Endothelial cell of umbilical vein (primary cell): Measurements from ENCODE around the gene EBPL. TPM values are rescaled to one million over a fixed set of nuclear protein-coding genes. Genes with fewer than 3 reads are reported as not detected.

Experiments used
- Bru-seq: library from RNA; stranded (reverse); fragments of 400-500 nt; gene quantifications from one replicate; lab custom pipeline; 2021; lab: Mats Ljungman, UMichigan
- BruChase-seq, 2 experiments: library from RNA; stranded (reverse); fragments of 400-500 nt; gene quantifications; one replicate each; lab custom pipeline; 2021; lab: Mats Ljungman, UMichigan
- BruUV-seq: library from RNA; stranded (reverse); fragments of 400-500 nt; replicated peaks from 2 replicates; lab custom pipeline; 2021; lab: Mats Ljungman, UMichigan
- CTCF ChIA-PET: fragments of 300-600, 350-600 bp; sonication (Branson Sonifier 250); formaldehyde crosslinking; loops from one replicate; lab custom pipeline; 2021; ENCODE audit warnings: antibody characterized with exemption, inconsistent platforms; lab: Charles Lee
- POLR2A ChIA-PET: fragments of 300-600, 350-600 bp; sonication (Branson Sonifier 250); formaldehyde crosslinking; loops from one replicate; lab custom pipeline; 2021; ENCODE audit warnings: antibody characterized with exemption, inconsistent platforms; lab: Charles Lee
- DNase-seq: peaks from one replicate; pipeline ENCODE4 v3.0.0-alpha.2; 2011; ENCODE audit warnings: low read depth, low spot score
- FAIRE-seq: peaks from 2 replicates; lab custom pipeline; 2011; peaks lifted over from hg19 to GRCh38; lab: Jason Lieb, UNC
- H2AFZ ChIP-seq: 2 replicates; pipeline ENCODE4 v1.6.0; 2012; ENCODE audit warnings: low read depth, low read length, control low read depth, inconsistent platforms
- H3K27ac ChIP-seq: 2 replicates; pipeline ENCODE4 v1.5.1; 2011; ENCODE audit warnings: low read depth, mild to moderate bottlenecking, control low read depth, low read length, moderate library complexity; ENCODE audit not compliant: insufficient read depth
- H3K27me3 ChIP-seq, 2 experiments: 2 replicates each; pipeline versions ENCODE4 v1.6.0 to v1.6.1; 2011; ENCODE audit warnings: low read length in 2 of 2, mixed read lengths in 1 of 2; ENCODE audit not compliant: control insufficient read depth in 2 of 2, insufficient read depth in 2 of 2
- H3K36me3 ChIP-seq, 2 experiments: 2 replicates in 1 of 2; 3 replicates in 1 of 2; pipeline ENCODE4 v1.5.1; 2011; ENCODE audit warnings: low read length in 2 of 2, mild to moderate bottlenecking in 1 of 2, moderate library complexity in 1 of 2; ENCODE audit not compliant: control insufficient read depth in 2 of 2, insufficient read depth in 2 of 2; ENCODE audit errors: extremely low read depth in 1 of 2
- H3K4me1 ChIP-seq: 3 replicates; pipeline ENCODE4 v1.5.1; 2011; ENCODE audit warnings: mild to moderate bottlenecking, low read length; ENCODE audit not compliant: control insufficient read depth, insufficient read depth; ENCODE audit errors: extremely low read depth
- H3K4me2 ChIP-seq: 2 replicates; pipeline ENCODE4 v1.6.1; 2011; ENCODE audit warnings: low read length, control low read depth, mixed read lengths; ENCODE audit not compliant: insufficient read depth
- H3K4me3 ChIP-seq, 3 experiments: fragments of 200-600 bp in 1 of 3; sonication (generic), shearing (Covaris generic) in 1 of 3; replicated peaks in 1 of 3; 2 replicates each; pipeline ENCODE4 v1.5.1; 2011 to 2016; ENCODE audit warnings: control low read depth in 3 of 3, low read length in 3 of 3, mild to moderate bottlenecking in 2 of 3, inconsistent platforms in 1 of 3, low read depth in 1 of 3, moderate library complexity in 1 of 3; ENCODE audit not compliant: insufficient read depth in 1 of 3
- H3K79me2 ChIP-seq: 2 replicates; pipeline ENCODE4 v1.6.0; 2012; ENCODE audit warnings: low read length, inconsistent platforms; ENCODE audit not compliant: control insufficient read depth, insufficient read depth
- H3K9ac ChIP-seq: replicated peaks from 2 replicates; pipeline ENCODE3; 2011; ENCODE audit warnings: low read length, control low read depth; ENCODE audit not compliant: insufficient read depth; ENCODE audit errors: extremely low read depth
- H3K9me1 ChIP-seq: replicated peaks from 3 replicates; pipeline ENCODE4 v1.6.0; 2011; ENCODE audit warnings: mild to moderate bottlenecking, low read length; ENCODE audit not compliant: control insufficient read depth, insufficient read depth; ENCODE audit errors: extremely low read depth
- H3K9me3 ChIP-seq: replicated peaks from 2 replicates; pipeline ENCODE4 v1.5.1; 2012; ENCODE audit warnings: low read length, inconsistent platforms; ENCODE audit not compliant: control insufficient read depth, insufficient read depth
- H4K20me1 ChIP-seq: replicated peaks from 2 replicates; pipeline ENCODE3; 2011; ENCODE audit warnings: mild to moderate bottlenecking, low read length; ENCODE audit not compliant: control insufficient read depth, insufficient read depth; ENCODE audit errors: extremely low read depth
- EZH2 ChIP-seq: IDR thresholded peaks from 2 replicates; pipeline ENCODE4 v1.6.1; 2012; ENCODE audit warnings: borderline replicate concordance, low read depth, mild to moderate bottlenecking, moderate library complexity, low read length, inconsistent platforms; ENCODE audit not compliant: severe bottlenecking
- FOS ChIP-seq: IDR thresholded peaks from 2 replicates; pipeline ENCODE4 v1.6.1; 2011; ENCODE audit warnings: mild to moderate bottlenecking, low read length, moderate library complexity, borderline replicate concordance; ENCODE audit not compliant: insufficient read depth
- GATA2 ChIP-seq: IDR thresholded peaks from 2 replicates; pipeline ENCODE4 v1.7.0; 2011; ENCODE audit warnings: low read depth, mild to moderate bottlenecking, moderate library complexity, mixed read lengths, low read length; ENCODE audit not compliant: insufficient read length, insufficient read depth
- JUN ChIP-seq: IDR thresholded peaks from 2 replicates; pipeline ENCODE4 v1.6.1; 2011; ENCODE audit warnings: borderline replicate concordance, low read depth; ENCODE audit not compliant: insufficient read length, insufficient read depth
- MYC ChIP-seq: IDR thresholded peaks from one replicate; pipeline ENCODE4 v1.6.1; 2011; ENCODE audit warnings: mild to moderate bottlenecking, low read depth, low read length
- POLR2A ChIP-seq: IDR thresholded peaks from 2 replicates; pipeline ENCODE4 v1.6.1; 2012; ENCODE audit warnings: low read depth, mild to moderate bottlenecking, control low read depth, low read length
- POLR2AphosphoS5 ChIP-seq: IDR thresholded peaks from 2 replicates; pipeline ENCODE4 v1.6.1; 2012; ENCODE audit warnings: low read depth, mild to moderate bottlenecking, control low read depth, low read length, moderate library complexity; ENCODE audit not compliant: insufficient read depth
- dilution Hi-C: fragments of 300-500 bp; cut with MboI; formaldehyde crosslinking; loops from one replicate; pipeline ENCODE4 v1.15.0; 2019; ENCODE audit warnings: low sequenced_read_pairs; ENCODE audit not compliant: extremely low pct_ligation_motif_present
- intact Hi-C: fragments of 100-400 bp; cut with micrococcal nuclease; formaldehyde crosslinking; loops from one replicate; pipeline ENCODE4 v1.10.0; 2022
- long read RNA-seq: library from polyadenylated mRNA; stranded (forward); transcript quantifications from one replicate; pipeline ENCODE4 v2.0.0, GENCODE V29; 2021
- polyA minus RNA-seq, 3 experiments: library from RNA; depleted of rRNA, polyadenylated mRNA; stranded (reverse); fragments of >200 nt; gene quantifications; 1 replicate in 1 of 3; 2 replicates in 2 of 3; pipeline ENCODE4 v1.2.3, GENCODE V29; 2011
- polyA plus RNA-seq, 4 experiments: library from polyadenylated mRNA; depleted of rRNA in 3 of 4; stranded (reverse) in 3 of 4; unstranded in 1 of 4; fragments of >200 nt; gene quantifications; 2 replicates each; pipeline versions ENCODE4 v1.2.1 to v1.2.3, GENCODE V29; 2011 to 2012; ENCODE audit warnings: missing spikeins in 1 of 4
- total RNA-seq: library from RNA; stranded (reverse); gene quantifications from 2 replicates; pipeline ENCODE4 v1.2.3, GENCODE V29; 2021
- TF ChIP-seq, protein P1 (sequence below), 2 donors: IDR thresholded peaks; 1 replicate in 1 of 2; 2 replicates in 1 of 2; pipeline ENCODE4 v1.5.1; 2011; ENCODE audit warnings: low read length in 2 of 2, mild to moderate bottlenecking in 2 of 2, moderate library complexity in 2 of 2, control low read depth in 1 of 2, inconsistent platforms in 1 of 2, low read depth in 1 of 2; ENCODE audit not compliant: insufficient read depth in 1 of 2; ENCODE audit errors: extremely low read depth in 1 of 2
- TF ChIP-seq, protein P2 (sequence below): IDR thresholded peaks from 2 replicates; pipeline ENCODE4 v1.6.1; 2011; ENCODE audit not compliant: insufficient read depth, insufficient read length

Gene EBPL
- total RNA-seq (66.2 and 75.5 TPM in 2 replicates), polyA plus RNA-seq (103 and 159 TPM in 2 replicates), polyA minus RNA-seq (27.3 and 32.4 TPM in 2 replicates), Bru-seq, nascent RNA (percentile 80 among the genes with signal in this experiment), BruChase-seq, experiment 1, labeled RNA remaining after a 6-hour chase (percentile 85 among the genes with signal in this experiment), BruChase-seq, experiment 2, labeled RNA remaining after a 2-hour chase (percentile 71 among the genes with signal in this experiment)
- polyA plus RNA-seq (2011; cell fraction: cytosol; rRNA removed), result 82.2 and 109 TPM in 2 replicates
- polyA plus RNA-seq (2011; cell fraction: nucleus; rRNA removed), result 37.4 and 41.7 TPM in 2 replicates
- polyA plus RNA-seq (2012), result 75.6 and 95.5 TPM in 2 replicates
- polyA minus RNA-seq (2011; cell fraction: cytosol; rRNA and poly(A)+ RNA removed), result 29.7 TPM
- 7.5 and 9.3 TPM in 2 replicates for polyA minus RNA-seq (2011; cell fraction: nucleus; rRNA and poly(A)+ RNA removed)
- long read RNA-seq, transcript EBPL-204 (3 exons, 766 nt), result minor isoform, 9 of 219 reads
- long read RNA-seq, transcript EBPL-201 (4 exons, 914 nt), result major isoform, 133 of 219 reads
- long read RNA-seq, transcript EBPL-203 (2 exons, 579 nt), result minor isoform, 33 of 219 reads
- long read RNA-seq, transcript EBPL-206 (3 exons, 810 nt), result minor isoform, 29 of 219 reads
- long read RNA-seq, partial matches to known transcripts, result 2 of 219 reads
- long read RNA-seq, other reads (novel, unspliced or antisense), result 13 of 219 reads

DNA sequence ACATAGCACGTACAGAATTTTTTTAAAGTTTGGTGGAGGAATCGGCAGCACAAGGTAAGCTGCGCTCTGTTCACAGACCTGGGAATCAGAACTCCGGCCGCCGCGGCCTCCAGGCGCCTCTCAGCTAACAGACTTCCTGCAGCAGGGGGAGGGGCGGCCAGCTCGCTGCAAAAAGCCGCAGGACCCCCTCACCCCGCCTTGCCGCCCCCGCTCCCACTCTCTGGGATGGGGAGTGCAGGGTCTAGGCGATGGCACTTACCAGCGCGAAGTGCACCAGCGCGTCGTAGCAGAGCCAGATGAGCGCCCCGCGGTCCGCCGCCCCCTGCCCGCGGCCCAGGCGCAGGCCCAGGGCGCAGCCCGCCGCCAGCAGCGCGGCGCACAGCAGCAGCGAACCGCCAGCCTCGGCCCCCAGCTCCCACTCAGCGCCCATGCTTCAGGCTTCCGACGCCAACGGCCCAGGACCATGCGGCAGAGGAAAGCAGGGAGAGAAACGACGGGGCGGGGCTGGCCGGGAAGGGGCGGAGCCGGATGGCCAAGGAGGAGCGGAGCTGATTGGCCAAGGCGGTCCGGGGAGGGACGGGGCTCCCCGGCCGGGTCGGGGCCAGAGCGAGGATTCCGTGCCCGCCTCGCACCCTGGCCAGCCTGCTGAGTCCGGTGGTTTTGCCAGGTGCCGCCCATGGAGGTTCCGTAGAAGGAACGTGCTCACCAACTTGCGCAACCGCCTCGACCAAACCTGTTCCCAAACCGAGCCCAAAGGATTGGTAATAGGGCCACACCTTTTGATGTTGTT, at the start of gene EBPL:
Gene EBPL, minus strand, starts transcription at position 492 of the 790 bp plus-strand sequence. Its CDS starts 62 bp downstream, at position 430.
- Histone ChIP-seq H2AFZ (peak within 1 kb of the TSS; percentile 76), H3K36me3 (peaks cover 0 to 1% of the 10 kb centered on the region in 2 experiments), H3K79me2 (peaks cover 44% of the 10 kb centered on the region), H3K4me3 (peak within 1 kb of the TSS; percentile 72 to 90 (median 85)), H3K9ac (peak within 1 kb of the TSS; percentile 54), H3K9me3 (no peaks in the 10 kb centered on the region), H3K4me2 (peak within 1 kb of the TSS; percentile 88), H3K4me1 (peaks cover 10% of the 10 kb centered on the region), H3K27me3 (no peaks in the 10 kb centered on the region), H3K9me1 (no peaks in the 10 kb centered on the region), H3K27ac (peak within 1 kb of the TSS; percentile 41), H4K20me1 (no peaks in the 10 kb centered on the region)
- intact Hi-C loops (loop anchor here (1.0 kb wide), 2 partner anchors 102 to 245 kb away; partner anchors contain the start of gene SPRYD7), dilution Hi-C loops (no loop called here)
- POLR2A ChIA-PET, result no interaction called here
- CTCF ChIA-PET, result interaction anchor here (0.7 to 1.3 kb wide), 5 partner anchors 9 to 102 kb away, joined by 3 to 5 read pairs (median 3); partner anchors contain the start of gene KPNA3
- peak; percentile 77 for TF ChIP-seq POLR2AphosphoS5
- no peak for TF ChIP-seq FOS
- TF ChIP-seq GATA2, result no peak
- TF ChIP-seq JUN, result no peak
- TF ChIP-seq MYC, result no peak
- TF ChIP-seq EZH2, result no peak
- TF ChIP-seq POLR2A, result peak; percentile 84
- TF ChIP-seq, protein P1, sequence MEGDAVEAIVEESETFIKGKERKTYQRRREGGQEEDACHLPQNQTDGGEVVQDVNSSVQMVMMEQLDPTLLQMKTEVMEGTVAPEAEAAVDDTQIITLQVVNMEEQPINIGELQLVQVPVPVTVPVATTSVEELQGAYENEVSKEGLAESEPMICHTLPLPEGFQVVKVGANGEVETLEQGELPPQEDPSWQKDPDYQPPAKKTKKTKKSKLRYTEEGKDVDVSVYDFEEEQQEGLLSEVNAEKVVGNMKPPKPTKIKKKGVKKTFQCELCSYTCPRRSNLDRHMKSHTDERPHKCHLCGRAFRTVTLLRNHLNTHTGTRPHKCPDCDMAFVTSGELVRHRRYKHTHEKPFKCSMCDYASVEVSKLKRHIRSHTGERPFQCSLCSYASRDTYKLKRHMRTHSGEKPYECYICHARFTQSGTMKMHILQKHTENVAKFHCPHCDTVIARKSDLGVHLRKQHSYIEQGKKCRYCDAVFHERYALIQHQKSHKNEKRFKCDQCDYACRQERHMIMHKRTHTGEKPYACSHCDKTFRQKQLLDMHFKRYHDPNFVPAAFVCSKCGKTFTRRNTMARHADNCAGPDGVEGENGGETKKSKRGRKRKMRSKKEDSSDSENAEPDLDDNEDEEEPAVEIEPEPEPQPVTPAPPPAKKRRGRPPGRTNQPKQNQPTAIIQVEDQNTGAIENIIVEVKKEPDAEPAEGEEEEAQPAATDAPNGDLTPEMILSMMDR (IDR thresholded peaks at IDR 0.05; ENCODE audit: extremely low read depth in 1 of 2, insufficient read depth in 1 of 2, low read depth in 1 of 2, low read length in 2 of 2), result no peak
- TF ChIP-seq, protein P2, sequence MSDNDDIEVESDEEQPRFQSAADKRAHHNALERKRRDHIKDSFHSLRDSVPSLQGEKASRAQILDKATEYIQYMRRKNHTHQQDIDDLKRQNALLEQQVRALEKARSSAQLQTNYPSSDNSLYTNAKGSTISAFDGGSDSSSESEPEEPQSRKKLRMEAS, result peak; percentile 62
- peak; percentile 79 for FAIRE-seq
- BruUV-seq, result no TSS peak
- peak; percentile 92 for DNase-seq
